PC-3 (cell line): ENCODE data around the gene RABL3. TPM values are rescaled to one million over a fixed set of nuclear protein-coding genes. Genes with fewer than 3 reads are reported as not detected.

Experiments used
- ATAC-seq: fragments of 200-7000 bp; cut with Tn5 transposase; 2 replicates; pipeline ENCODE4 v1.9.1; 2020; ENCODE audit warnings: mild to moderate bottlenecking, moderate library complexity
- BruUV-seq: library from RNA; stranded (reverse); fragments of 400-500 nt; replicated peaks from 2 replicates; lab custom pipeline; 2021; lab: Mats Ljungman, UMichigan
- CTCF ChIA-PET: fragments of 300-600 bp; sonication (Branson Sonifier 250); formaldehyde crosslinking; loops from one replicate; lab custom pipeline; 2022; ENCODE audit warnings: antibody characterized with exemption; lab: Charles Lee
- POLR2A ChIA-PET: fragments of 300-600 bp; sonication (Branson Sonifier 250); formaldehyde crosslinking; loops from one replicate; lab custom pipeline; 2022; ENCODE audit warnings: antibody characterized with exemption; ENCODE audit not compliant: unreplicated experiment; lab: Charles Lee
- DNase-seq: peaks from one replicate; pipeline ENCODE4 v3.0.0-alpha.2; 2015
- H2AFZ ChIP-seq: fragments of 300-600 bp; sonication (generic); 2 replicates; pipeline ENCODE4 v1.6.0; 2016; ENCODE audit warnings: antibody characterized with exemption, low read length
- H3F3A ChIP-seq: fragments of 300-600 bp; sonication (generic); one replicate; pipeline ENCODE4 v1.6.0; 2017; ENCODE audit warnings: antibody characterized with exemption, low read length, control low read depth, mild to moderate bottlenecking; ENCODE audit not compliant: unreplicated experiment
- H3K27ac ChIP-seq: fragments of 300-600 bp; sonication (generic); 2 replicates; pipeline ENCODE4 v1.5.1; 2016; ENCODE audit warnings: mild to moderate bottlenecking, low read length
- H3K27me3 ChIP-seq: fragments of 300-600 bp; sonication (generic); 2 replicates; pipeline ENCODE4 v1.6.1; 2016; ENCODE audit warnings: low read length, mixed read lengths
- H3K36me3 ChIP-seq: fragments of 300-600 bp; sonication (generic); 2 replicates; pipeline ENCODE4 v1.6.1; 2016; ENCODE audit warnings: low read depth, mixed run types, low read length, mixed read lengths
- H3K4me1 ChIP-seq: fragments of 300-600 bp; sonication (generic); 2 replicates; pipeline ENCODE4 v1.5.1; 2016; ENCODE audit warnings: low read length; ENCODE audit not compliant: insufficient read depth
- H3K4me2 ChIP-seq: fragments of 300-600 bp; sonication (generic); 2 replicates; pipeline ENCODE4 v1.6.0; 2016; ENCODE audit warnings: low read length
- H3K4me3 ChIP-seq: fragments of 300-600 bp; sonication (generic); 2 replicates; pipeline ENCODE4 v1.5.1; 2016; ENCODE audit warnings: mild to moderate bottlenecking, low read length, mixed read lengths
- H3K79me2 ChIP-seq: fragments of 300-600 bp; sonication (generic); 2 replicates; pipeline ENCODE4 v1.6.1; 2017; ENCODE audit warnings: low read length, mixed read lengths
- H3K9ac ChIP-seq: fragments of 300-600 bp; sonication (generic); 2 replicates; pipeline ENCODE4 v1.6.0; 2016; ENCODE audit warnings: mild to moderate bottlenecking, low read length
- H3K9me2 ChIP-seq: fragments of 300-600 bp; sonication (generic); replicated peaks from 2 replicates; pipeline ENCODE4 v1.6.1; 2016; ENCODE audit warnings: mixed run types, low read length, mixed read lengths
- H3K9me3 ChIP-seq: fragments of 300-600 bp; sonication (generic); 2 replicates; pipeline ENCODE4 v1.6.1; 2016; ENCODE audit warnings: low read length, mixed read lengths
- H4K20me1 ChIP-seq: fragments of 300-600 bp; sonication (generic); 2 replicates; pipeline ENCODE4 v1.6.1; 2016; ENCODE audit warnings: low read length, mixed read lengths
- EZH2 ChIP-seq: fragments of 300-600 bp; sonication (generic); IDR thresholded peaks from one replicate; pipeline ENCODE4 v1.6.1; 2017; ENCODE audit warnings: antibody characterized with exemption, mild to moderate bottlenecking, low read length; ENCODE audit not compliant: unreplicated experiment
- EZH2phosphoT487 ChIP-seq: fragments of 300-600 bp; sonication (generic); IDR thresholded peaks from 2 replicates; pipeline ENCODE4 v1.6.1; 2018; ENCODE audit warnings: mild to moderate bottlenecking, antibody characterized with exemption, low read length, borderline replicate concordance
- intact Hi-C: fragments of 100-400 bp; cut with micrococcal nuclease; formaldehyde crosslinking; loops from 2 replicates; pipeline ENCODE4 v1.9.0; 2023
- total RNA-seq: library from RNA; depleted of rRNA; stranded (reverse); fragments of >200 nt; gene quantifications from 2 replicates; pipeline ENCODE4 v1.2.3, GENCODE V29; 2014
- TF ChIP-seq, protein P1 (sequence below): fragments of 300-600 bp; sonication (generic); conservative IDR thresholded peaks from 2 replicates; pipeline ENCODE4 v1.5.1; 2017; ENCODE audit warnings: antibody characterized with exemption, low read depth, mild to moderate bottlenecking, low read length

RABL3 gene
- total RNA-seq, 1 experiment from 2014 or later: 24.3 TPM

DNA sequence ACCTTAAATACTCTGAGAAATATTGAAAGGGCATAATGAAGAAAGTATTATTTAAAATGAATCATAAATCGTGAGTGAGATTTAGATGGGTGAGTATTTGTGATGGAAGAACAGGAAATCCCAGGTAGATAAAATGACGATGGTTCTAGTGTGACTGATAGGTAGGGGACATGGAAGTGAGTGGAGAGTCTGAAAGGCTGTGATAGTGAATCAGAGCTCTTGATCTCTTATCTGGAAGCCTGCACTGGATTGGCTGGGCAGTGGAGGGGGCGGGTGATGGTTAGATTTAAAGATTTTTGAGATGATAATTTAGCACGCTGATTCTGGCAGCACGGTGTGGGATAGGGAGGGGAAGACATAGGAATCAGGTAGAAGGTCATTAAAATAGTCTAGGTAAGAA, 80.4 kb downstream of the RABL3 start:
- no peaks in the 10 kb centered on the region for H3K36me3 ChIP-seq
- BruUV-seq: no TSS peak
- peaks cover 11% of the 10 kb centered on the region for H3K4me1 ChIP-seq
- no peaks in the 10 kb centered on the region for H3K9me2 ChIP-seq
- H2AFZ ChIP-seq: no peak overlapping the region
- no peak for TF ChIP-seq EZH2phosphoT487
- no peak for TF ChIP-seq EZH2
- TF ChIP-seq, protein P1, sequence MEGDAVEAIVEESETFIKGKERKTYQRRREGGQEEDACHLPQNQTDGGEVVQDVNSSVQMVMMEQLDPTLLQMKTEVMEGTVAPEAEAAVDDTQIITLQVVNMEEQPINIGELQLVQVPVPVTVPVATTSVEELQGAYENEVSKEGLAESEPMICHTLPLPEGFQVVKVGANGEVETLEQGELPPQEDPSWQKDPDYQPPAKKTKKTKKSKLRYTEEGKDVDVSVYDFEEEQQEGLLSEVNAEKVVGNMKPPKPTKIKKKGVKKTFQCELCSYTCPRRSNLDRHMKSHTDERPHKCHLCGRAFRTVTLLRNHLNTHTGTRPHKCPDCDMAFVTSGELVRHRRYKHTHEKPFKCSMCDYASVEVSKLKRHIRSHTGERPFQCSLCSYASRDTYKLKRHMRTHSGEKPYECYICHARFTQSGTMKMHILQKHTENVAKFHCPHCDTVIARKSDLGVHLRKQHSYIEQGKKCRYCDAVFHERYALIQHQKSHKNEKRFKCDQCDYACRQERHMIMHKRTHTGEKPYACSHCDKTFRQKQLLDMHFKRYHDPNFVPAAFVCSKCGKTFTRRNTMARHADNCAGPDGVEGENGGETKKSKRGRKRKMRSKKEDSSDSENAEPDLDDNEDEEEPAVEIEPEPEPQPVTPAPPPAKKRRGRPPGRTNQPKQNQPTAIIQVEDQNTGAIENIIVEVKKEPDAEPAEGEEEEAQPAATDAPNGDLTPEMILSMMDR: no peak
- POLR2A ChIA-PET: interaction anchor here (0.7 kb wide), 1 partner anchor 417 kb away, joined by 3 read pairs; no protein-coding TSS in a partner anchor
- no peaks in the 10 kb centered on the region for H3K27me3 ChIP-seq
- H3K9ac ChIP-seq: no peak overlapping the region
- H4K20me1 ChIP-seq: no peaks in the 10 kb centered on the region
- intact Hi-C loops: no loop called here
- CTCF ChIA-PET: no interaction called here
- no peak overlapping the region for H3K4me2 ChIP-seq
- no peaks in the 10 kb centered on the region for H3K79me2 ChIP-seq
- no peak for DNase-seq
- ATAC-seq: no peak
- H3K9me3 ChIP-seq: no peaks in the 10 kb centered on the region
- no peaks in the 10 kb centered on the region for H3F3A ChIP-seq
- no peak overlapping the region for H3K4me3 ChIP-seq
- no peak overlapping the region for H3K27ac ChIP-seq

DNA sequence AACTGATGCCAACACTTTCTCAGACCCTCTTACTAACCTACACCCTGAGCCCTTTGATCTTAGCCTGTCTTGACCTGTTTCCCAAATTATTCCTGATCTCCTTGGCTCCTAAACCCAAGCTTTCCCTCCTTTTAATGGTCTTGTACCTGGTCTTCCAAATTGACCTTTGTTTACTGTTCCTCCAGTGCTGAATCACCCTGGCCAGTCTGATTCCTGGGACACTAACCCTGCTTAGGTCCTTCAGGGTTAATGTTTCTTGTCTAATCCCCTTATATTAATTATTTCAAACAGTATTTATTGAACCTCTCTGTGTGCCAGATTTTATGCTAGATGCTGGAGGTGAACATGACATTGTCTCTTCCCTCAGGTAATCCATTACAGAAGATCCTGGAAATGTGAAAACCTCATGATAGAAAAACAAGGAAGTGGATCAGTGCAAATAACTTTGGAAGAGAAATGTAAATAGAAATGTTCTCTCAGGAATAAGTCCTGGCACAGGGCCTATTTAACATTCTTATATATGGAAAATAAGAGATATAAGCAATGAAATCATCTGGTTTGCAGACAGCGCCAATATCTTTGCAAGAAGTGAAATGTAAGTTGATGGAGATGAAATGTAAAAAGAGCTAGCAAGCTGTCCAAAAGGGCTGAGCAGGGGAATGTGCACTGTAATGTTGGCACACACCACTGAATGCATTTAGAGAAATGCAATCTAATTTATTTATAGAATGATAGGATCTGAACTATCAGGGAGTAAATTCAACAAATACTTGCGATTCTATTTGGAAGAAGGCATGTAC, 81.0 kb downstream of the RABL3 start:
- no peaks in the 10 kb centered on the region for H3K79me2 ChIP-seq
- no peak overlapping the region for H3K4me3 ChIP-seq
- no peak overlapping the region for H3K27ac ChIP-seq
- ChIA-PET POLR2A (interaction anchor here (0.7 kb wide), 1 partner anchor 416 kb away, joined by 3 read pairs; no protein-coding TSS in a partner anchor), CTCF (no interaction called here)
- H3K9ac ChIP-seq: no peak overlapping the region
- no peaks in the 10 kb centered on the region for H3K27me3 ChIP-seq
- H3K9me3 ChIP-seq: no peaks in the 10 kb centered on the region
- no peak overlapping the region for H2AFZ ChIP-seq
- H3K4me2 ChIP-seq: no peak overlapping the region
- peaks cover 11% of the 10 kb centered on the region for H3K4me1 ChIP-seq
- H3F3A ChIP-seq: no peaks in the 10 kb centered on the region
- H3K9me2 ChIP-seq: no peaks in the 10 kb centered on the region
- H4K20me1 ChIP-seq: no peaks in the 10 kb centered on the region
- BruUV-seq: no TSS peak
- peak; percentile 16 for DNase-seq
- H3K36me3 ChIP-seq: no peaks in the 10 kb centered on the region
- intact Hi-C loops: no loop called here
- TF ChIP-seq, protein P1: no peak
- TF ChIP-seq EZH2: no peak
- no peak for TF ChIP-seq EZH2phosphoT487
- peak; percentile 33 for ATAC-seq

DNA sequence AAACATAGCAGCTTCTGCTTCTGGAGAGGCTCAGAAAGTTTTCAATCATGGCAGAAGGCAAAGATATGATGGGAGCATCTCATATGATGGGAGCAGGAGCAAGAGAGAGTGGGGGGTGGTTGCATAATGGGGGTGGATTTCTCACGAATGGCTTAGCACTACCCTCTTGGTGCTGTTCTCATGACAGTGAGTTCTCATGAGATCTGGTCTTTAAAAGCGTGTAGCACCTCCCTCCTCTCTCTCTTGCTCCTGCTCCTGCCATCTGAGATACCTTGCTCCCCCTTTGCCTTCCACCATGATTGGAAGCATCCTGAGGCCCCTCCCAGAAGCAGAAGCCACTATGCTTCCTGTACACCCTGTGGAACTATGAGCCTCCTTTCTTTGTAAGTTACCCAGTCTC, 82.5 kb downstream of the RABL3 start:
- intact Hi-C loops: no loop called here
- Histone ChIP-seq H3K27ac (no peak overlapping the region), H3K9me2 (no peaks in the 10 kb centered on the region)

More for the DNA sequence above, 82.5 kb downstream of the RABL3 start:
- no peak for DNase-seq
- no TSS peak for BruUV-seq
- Histone ChIP-seq H3K9ac (no peak overlapping the region), H3K9me3 (no peaks in the 10 kb centered on the region), H2AFZ (no peak overlapping the region), H3K4me2 (no peak overlapping the region), H3K27me3 (no peaks in the 10 kb centered on the region), H3K36me3 (no peaks in the 10 kb centered on the region), H3K79me2 (no peaks in the 10 kb centered on the region), H3F3A (no peaks in the 10 kb centered on the region), H3K4me1 (peaks cover 11% of the 10 kb centered on the region), H4K20me1 (no peaks in the 10 kb centered on the region), H3K4me3 (no peak overlapping the region)
- ChIA-PET POLR2A (no interaction called here), CTCF (no interaction called here)
- no peak for ATAC-seq
- TF ChIP-seq, protein P1: no peak
- no peak for TF ChIP-seq EZH2
- no peak for TF ChIP-seq EZH2phosphoT487
